Muscle layer of colon (tissue), 2 donors: ENCODE data around the gene CCNT2.
"Not testable (repeated sequence)": the region's sequence is repeated elsewhere in the genome, so short reads cannot be mapped to it uniquely, and the experiment has no call there.

Source experiments
- H3K27ac ChIP-seq: one replicate; pipeline ENCODE4 v1.7.0; 2013; ENCODE audit warnings: low read depth, mild to moderate bottlenecking, low read length, moderate library complexity
- H3K27me3 ChIP-seq, 2 donors: one replicate each; pipeline ENCODE4 v1.7.0; 2013; ENCODE audit warnings: low read length in 2 of 2, mild to moderate bottlenecking in 2 of 2; ENCODE audit not compliant: insufficient read depth in 2 of 2, control insufficient read depth in 1 of 2
- H3K36me3 ChIP-seq: one replicate; pipeline ENCODE4 v1.7.0; 2013; ENCODE audit warnings: mild to moderate bottlenecking, low read length; ENCODE audit not compliant: insufficient read depth
- H3K4me1 ChIP-seq: one replicate; pipeline ENCODE4 v1.7.0; 2013; ENCODE audit warnings: mild to moderate bottlenecking, low read length; ENCODE audit not compliant: insufficient read depth
- H3K4me3 ChIP-seq, 2 donors: one replicate each; pipeline ENCODE4 v1.7.0; 2013; ENCODE audit warnings: low read length in 2 of 2, low read depth in 1 of 2, mild to moderate bottlenecking in 1 of 2, moderate library complexity in 1 of 2
- H3K9ac ChIP-seq: one replicate; pipeline ENCODE4 v1.7.0; 2013; ENCODE audit warnings: low read length
- H3K9me3 ChIP-seq: one replicate; pipeline ENCODE4 v1.7.0; 2013; ENCODE audit warnings: mild to moderate bottlenecking, low read length
- donor health status: abdominal sarcoma.
- donor health status: Adenocarcinoma of cecum.

The CCNT2 gene

DNA sequence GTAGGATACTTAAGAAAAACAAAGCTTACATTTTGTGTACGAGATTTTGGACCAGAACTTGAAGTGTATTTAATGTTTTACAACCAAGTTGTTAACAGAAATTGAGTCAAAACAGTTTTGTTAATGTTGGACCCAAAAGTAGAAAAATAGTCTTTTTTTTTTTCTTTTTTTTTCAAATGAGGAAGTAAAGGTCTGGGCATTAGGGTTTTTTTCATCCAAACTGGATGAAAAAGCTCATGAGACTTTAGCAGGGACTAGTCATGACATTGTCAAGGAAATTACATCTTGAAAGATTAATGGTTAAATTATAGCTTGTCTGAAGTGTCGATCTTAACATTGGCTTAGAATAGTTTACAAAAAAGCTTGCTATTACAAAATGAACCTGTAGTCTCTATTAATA is 32.3 kb downstream of the CCNT2 start:
- Histone ChIP-seq H3K9me3 (no peaks in the 10 kb centered on the region), H3K4me1 (no peaks in the 10 kb centered on the region), H3K27me3 (no peaks in the 10 kb centered on the region), H3K27ac (no peak overlapping the region), H3K4me3 (no peak overlapping the region), H3K9ac (no peak overlapping the region), H3K36me3 (peaks cover 50% of the 10 kb centered on the region)

DNA sequence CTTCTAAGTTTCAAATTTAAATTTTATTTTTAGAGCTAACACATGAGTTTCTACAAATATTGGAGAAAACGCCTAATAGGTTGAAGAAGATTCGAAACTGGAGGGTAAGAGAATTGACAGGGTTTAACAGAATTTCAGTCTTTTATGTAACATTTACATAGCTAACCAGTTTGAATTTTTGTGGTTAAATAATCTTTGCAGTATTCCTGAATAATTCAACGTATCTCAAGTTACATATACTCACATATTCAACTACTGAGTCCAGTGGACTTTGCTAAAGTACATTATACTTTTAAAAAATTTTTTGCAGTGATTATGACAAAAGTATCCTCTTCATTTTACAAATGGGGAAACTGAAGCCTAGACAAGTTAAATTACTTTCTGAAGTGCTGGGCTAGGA is 34.0 kb downstream of the CCNT2 start:
- Histone ChIP-seq H3K9ac (no peak overlapping the region), H3K4me1 (no peaks in the 10 kb centered on the region), H3K27me3 (no peaks in the 10 kb centered on the region), H3K4me3 (no peak overlapping the region), H3K27ac (no peak overlapping the region), H3K9me3 (no peaks in the 10 kb centered on the region), H3K36me3 (peaks cover 47% of the 10 kb centered on the region)

- Histone ChIP-seq H3K4me3 (no peak overlapping the region), H3K27ac (no peak overlapping the region), H3K9ac (no peak overlapping the region), H3K36me3 (peaks cover 37% of the 10 kb centered on the region), H3K9me3 (no peaks in the 10 kb centered on the region), H3K27me3 (no peaks in the 10 kb centered on the region), H3K4me1 (no peaks in the 10 kb centered on the region)
Observed at GRCh38 chr2:134954065-134954464, 35.4 kb downstream of the CCNT2 start.

DNA sequence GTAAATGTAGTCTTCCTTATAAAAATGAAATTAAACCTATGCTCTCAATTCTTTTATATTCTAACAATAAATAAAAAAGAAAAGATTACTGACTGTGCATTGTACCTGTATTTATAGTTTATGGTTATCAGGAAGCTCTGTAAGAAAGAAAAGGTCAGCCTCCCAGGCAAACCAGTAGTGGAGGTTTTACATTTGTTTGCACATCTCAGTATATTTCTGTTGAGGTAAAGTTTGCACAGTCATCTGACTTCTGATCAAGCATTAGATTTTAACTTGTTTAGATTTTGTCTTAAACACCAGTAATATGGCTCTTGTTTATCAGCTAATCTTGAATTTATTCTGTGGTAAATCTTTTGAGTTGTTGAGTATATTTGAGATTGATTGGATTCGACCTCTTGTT is 37.1 kb downstream of the CCNT2 start:
- Histone ChIP-seq H3K36me3 (peaks cover 32% of the 10 kb centered on the region), H3K27me3 (no peaks in the 10 kb centered on the region), H3K4me3 (no peak overlapping the region), H3K9ac (no peak overlapping the region), H3K4me1 (no peaks in the 10 kb centered on the region), H3K9me3 (no peaks in the 10 kb centered on the region), H3K27ac (no peak overlapping the region)

GRCh38 chr2:134957477-134957876 is 38.9 kb downstream of the CCNT2 start:
- Histone ChIP-seq H3K27ac (no peak overlapping the region), H3K4me3 (no peak overlapping the region), H3K9me3 (no peaks in the 10 kb centered on the region), H3K36me3 (peaks cover 24% of the 10 kb centered on the region), H3K4me1 (no peaks in the 10 kb centered on the region), H3K9ac (no peak overlapping the region), H3K27me3 (no peaks in the 10 kb centered on the region)

- H3K4me1 ChIP-seq, H3K36me3 ChIP-seq, H3K4me3 ChIP-seq, H3K9me3 ChIP-seq, H3K27ac ChIP-seq, H3K9ac ChIP-seq, H3K27me3 ChIP-seq: not testable (repeated sequence)
Observed at GRCh38 chr2:134967166-134967565, 48.5 kb downstream of the CCNT2 start.

- H3K9ac ChIP-seq, result no peak overlapping the region
- H3K36me3 ChIP-seq, result no peaks in the 10 kb centered on the region
- H3K27me3 ChIP-seq, result no peaks in the 10 kb centered on the region
- no peaks in the 10 kb centered on the region for H3K4me1 ChIP-seq
- no peaks in the 10 kb centered on the region for H3K9me3 ChIP-seq
- no peak overlapping the region for H3K27ac ChIP-seq
- no peak overlapping the region for H3K4me3 ChIP-seq
Observed at GRCh38 chr2:134973241-134974138, 54.9 kb downstream of the CCNT2 start.

- Histone ChIP-seq H3K9ac (no peak overlapping the region), H3K27me3 (no peaks in the 10 kb centered on the region), H3K36me3 (no peaks in the 10 kb centered on the region), H3K9me3 (no peaks in the 10 kb centered on the region), H3K4me3 (no peak overlapping the region), H3K27ac (no peak overlapping the region), H3K4me1 (no peaks in the 10 kb centered on the region)
Observed at GRCh38 chr2:134975281-134976009, 56.8 kb downstream of the CCNT2 start.

DNA sequence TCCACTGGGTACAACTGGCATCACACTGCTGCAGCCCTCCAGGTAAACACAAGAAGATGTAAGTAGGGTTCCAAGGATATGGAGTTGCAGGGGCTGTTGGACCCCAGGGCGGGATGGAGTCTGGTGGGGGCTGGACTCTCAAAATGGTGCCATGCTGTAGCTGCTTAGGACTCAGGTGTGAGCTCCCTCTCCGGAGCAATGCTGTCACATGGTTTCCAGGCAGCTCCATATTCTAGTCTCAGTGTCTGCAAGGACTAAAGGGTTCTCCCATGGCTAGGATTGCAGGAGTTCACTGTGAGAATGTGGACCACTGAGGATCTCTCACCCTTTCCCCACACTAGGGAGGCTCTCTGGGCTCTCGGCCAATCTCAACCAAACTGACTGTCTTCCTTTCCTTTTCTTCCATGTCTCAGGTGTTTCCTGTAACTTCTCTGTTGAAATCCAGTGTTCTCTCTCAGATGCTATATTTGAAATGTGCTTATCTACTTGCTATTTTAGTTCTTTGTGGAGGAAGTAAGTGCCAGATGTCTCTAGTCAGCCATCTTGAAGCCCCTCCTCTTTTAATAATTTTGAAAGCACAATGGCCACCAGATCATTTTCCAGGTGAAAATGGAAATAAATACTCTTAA is 57.6 kb downstream of the CCNT2 start:
- no peaks in the 10 kb centered on the region for H3K36me3 ChIP-seq
- H3K4me3 ChIP-seq, result no peak overlapping the region
- no peaks in the 10 kb centered on the region for H3K27me3 ChIP-seq

DNA sequence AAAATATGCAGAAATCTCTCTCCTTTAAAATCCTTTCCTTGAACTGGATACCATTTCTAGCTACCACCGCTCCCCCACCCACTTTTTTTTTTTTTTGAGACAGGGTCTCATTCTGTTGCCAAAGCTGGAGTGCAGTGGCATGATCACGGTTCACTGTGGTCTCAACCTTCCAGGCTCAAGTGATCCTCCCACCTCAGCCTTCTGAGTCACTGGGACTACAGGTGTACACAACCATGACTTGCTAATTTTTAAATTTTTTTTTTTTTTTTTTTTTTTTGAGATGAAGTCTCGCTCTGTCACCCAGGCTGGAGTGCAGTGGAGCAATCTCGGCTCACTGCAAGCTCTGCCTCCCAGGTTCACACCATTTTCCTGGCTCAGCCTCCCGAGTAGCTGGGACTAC is 58.5 kb downstream of the CCNT2 start:
- not testable (repeated sequence) for H3K36me3 ChIP-seq, H3K4me3 ChIP-seq, H3K9ac ChIP-seq, H3K9me3 ChIP-seq, H3K27me3 ChIP-seq, H3K4me1 ChIP-seq, H3K27ac ChIP-seq

More for the DNA sequence above, 57.6 kb downstream of the CCNT2 start:
- no peaks in the 10 kb centered on the region for H3K9me3 ChIP-seq
- no peak overlapping the region for H3K9ac ChIP-seq
- H3K27ac ChIP-seq, result no peak overlapping the region
- H3K4me1 ChIP-seq, result no peaks in the 10 kb centered on the region

- no peaks in the 10 kb centered on the region for H3K9me3 ChIP-seq
- H3K27me3 ChIP-seq, result no peaks in the 10 kb centered on the region
- no peak overlapping the region for H3K9ac ChIP-seq
- no peaks in the 10 kb centered on the region for H3K4me1 ChIP-seq
- H3K27ac ChIP-seq, result no peak overlapping the region
- H3K36me3 ChIP-seq, result no peaks in the 10 kb centered on the region
- H3K4me3 ChIP-seq, result no peak overlapping the region
Observed at GRCh38 chr2:134979221-134979620, 60.6 kb downstream of the CCNT2 start.
